ENCODE measurements around the gene SPPL2A.

SPPL2A gene

DNA sequence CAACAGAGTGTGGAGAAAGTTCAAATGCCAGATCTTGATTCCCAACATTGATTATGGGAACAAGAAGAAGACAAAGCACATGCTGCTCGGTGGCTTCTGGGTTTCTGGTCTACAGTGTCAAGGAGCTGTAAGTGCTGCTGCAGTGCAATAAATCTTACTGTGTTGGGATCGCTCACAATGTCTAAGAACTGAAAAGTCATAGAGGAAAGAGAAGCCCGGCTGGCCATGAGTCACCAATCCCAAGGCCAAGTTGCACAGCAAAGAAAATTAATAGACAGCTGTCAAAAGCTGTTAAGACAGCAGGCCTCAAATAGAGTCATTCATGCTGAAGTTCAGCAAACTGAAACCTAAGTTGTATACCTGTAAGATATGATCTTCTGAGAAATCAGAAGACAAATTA lies 33.2 kb upstream of the SPPL2A start:
- Histone ChIP-seq H3K27ac (no peak overlapping the region), H3K4me3 (no peak overlapping the region), H3K9ac (no peak overlapping the region), H3K4me1 (no peaks in the 10 kb centered on the region), H4K20me1 (no peaks in the 10 kb centered on the region), H3K9me3 (no peaks in the 10 kb centered on the region), H3K27me3 (no peaks in the 10 kb centered on the region), H3K36me3 (no peaks in the 10 kb centered on the region), H3K4me2 (no peak overlapping the region)
- no peak for TF ChIP-seq Cebpa-rat (IDR thresholded peaks at IDR 0.05)

- Histone ChIP-seq H3K9ac (no peak overlapping the region), H3K4me2 (no peak overlapping the region), H3K27me3 (no peaks in the 10 kb centered on the region), H3K4me3 (no peak overlapping the region), H3K9me3 (no peaks in the 10 kb centered on the region), H3K36me3 (no peaks in the 10 kb centered on the region), H3K27ac (no peak overlapping the region), H4K20me1 (no peaks in the 10 kb centered on the region), H3K4me1 (no peaks in the 10 kb centered on the region)
- TF ChIP-seq Cebpa-rat (IDR thresholded peaks at IDR 0.05): no peak
These were observed 32.4 kb upstream of the SPPL2A start for GRCh38 chr15:50797926-50798325.

DNA sequence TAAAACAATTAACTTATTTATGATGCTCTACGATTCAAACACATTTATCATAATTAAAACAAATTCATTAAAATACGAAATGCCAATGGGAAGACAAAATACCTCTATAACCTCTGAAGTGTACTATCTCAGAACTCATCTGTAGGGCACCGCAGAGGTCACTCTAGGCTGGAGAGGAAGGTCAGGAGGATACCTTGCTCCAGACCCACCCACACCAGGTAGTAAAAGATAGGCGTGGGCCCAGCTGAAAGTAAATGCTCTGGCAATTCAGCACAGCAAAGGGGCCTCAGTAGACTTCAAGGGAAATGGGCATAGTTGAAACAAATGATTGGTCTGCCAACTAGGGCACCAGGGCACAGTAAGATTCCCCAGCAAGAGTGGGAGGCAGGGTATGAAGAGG lies 26.0 kb upstream of the SPPL2A start:
- Histone ChIP-seq H3K4me3 (no peak overlapping the region), H3K4me1 (no peaks in the 10 kb centered on the region), H3K27me3 (no peaks in the 10 kb centered on the region), H3K9me3 (no peaks in the 10 kb centered on the region), H3K9ac (no peak overlapping the region), H3K36me3 (no peaks in the 10 kb centered on the region), H4K20me1 (no peaks in the 10 kb centered on the region), H3K4me2 (no peak overlapping the region), H3K27ac (no peak overlapping the region)
- no peak for TF ChIP-seq Cebpa-rat (IDR thresholded peaks at IDR 0.05)

- no peaks in the 10 kb centered on the region for H3K36me3 ChIP-seq
- H3K27me3 ChIP-seq: no peaks in the 10 kb centered on the region
- H3K4me1 ChIP-seq: no peaks in the 10 kb centered on the region
- no peaks in the 10 kb centered on the region for H3K9me3 ChIP-seq
- H3K4me3 ChIP-seq: no peak overlapping the region
- TF ChIP-seq Cebpa-rat (IDR thresholded peaks at IDR 0.05): no peak
- H4K20me1 ChIP-seq: no peaks in the 10 kb centered on the region
- no peak overlapping the region for H3K9ac ChIP-seq
- H3K27ac ChIP-seq: no peak overlapping the region
- no peak overlapping the region for H3K4me2 ChIP-seq
These were observed 25.4 kb upstream of the SPPL2A start for GRCh38 chr15:50790778-50791453.

DNA sequence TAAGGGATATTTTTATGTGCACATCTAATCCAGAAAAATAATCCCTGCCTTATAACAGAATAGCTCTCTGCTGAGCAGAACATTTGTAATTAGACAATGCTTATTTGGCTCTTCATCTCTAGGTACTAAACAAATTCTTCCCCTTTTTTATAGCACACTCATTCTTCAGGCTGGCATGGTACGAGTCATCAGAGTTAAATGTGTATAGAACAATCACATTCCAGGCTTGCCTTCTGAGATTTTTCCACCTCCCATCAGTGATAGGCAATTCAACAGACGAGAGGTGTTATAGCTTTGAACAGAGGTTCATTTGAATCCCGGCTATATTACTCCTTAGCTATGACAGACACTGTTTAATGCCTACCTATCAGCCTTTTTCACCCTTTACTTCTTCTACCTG lies 21.4 kb upstream of the SPPL2A start:
- Histone ChIP-seq H3K27ac (no peak overlapping the region), H3K36me3 (no peaks in the 10 kb centered on the region), H3K9ac (no peak overlapping the region), H3K27me3 (no peaks in the 10 kb centered on the region), H4K20me1 (no peaks in the 10 kb centered on the region), H3K4me3 (no peak overlapping the region), H3K9me3 (no peaks in the 10 kb centered on the region), H3K4me2 (no peak overlapping the region), H3K4me1 (no peaks in the 10 kb centered on the region)
- no peak for TF ChIP-seq Cebpa-rat (IDR thresholded peaks at IDR 0.05)

DNA sequence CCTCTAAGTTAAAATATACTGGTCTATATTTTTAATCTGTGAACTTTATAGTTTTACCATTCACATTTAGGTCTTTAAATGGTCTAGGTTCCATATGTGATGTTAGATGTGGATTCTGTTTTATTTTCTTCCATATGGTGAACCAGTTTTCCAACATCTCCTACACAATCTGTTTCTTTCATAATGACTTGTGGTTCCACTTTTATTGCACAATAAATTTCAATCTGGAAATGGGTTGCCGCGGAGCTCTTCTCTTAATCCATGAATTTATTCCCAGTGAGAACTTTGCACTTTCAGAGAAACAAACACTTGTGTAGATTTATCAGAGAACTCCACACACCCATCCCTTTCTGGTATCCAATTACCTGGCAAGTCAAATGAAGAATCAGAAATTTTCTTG lies 20.9 kb upstream of the SPPL2A start:
- Histone ChIP-seq H3K4me2 (no peak overlapping the region), H3K9me3 (no peaks in the 10 kb centered on the region), H3K36me3 (no peaks in the 10 kb centered on the region), H4K20me1 (no peaks in the 10 kb centered on the region), H3K27me3 (no peaks in the 10 kb centered on the region), H3K4me1 (no peaks in the 10 kb centered on the region), H3K9ac (no peak overlapping the region), H3K27ac (no peak overlapping the region), H3K4me3 (no peak overlapping the region)
- TF ChIP-seq Cebpa-rat (IDR thresholded peaks at IDR 0.05): no peak

- no peaks in the 10 kb centered on the region for H3K4me1 ChIP-seq
- H3K4me3 ChIP-seq: no peak overlapping the region
- H3K27me3 ChIP-seq: no peaks in the 10 kb centered on the region
- H3K9ac ChIP-seq: no peak overlapping the region
- no peaks in the 10 kb centered on the region for H3K9me3 ChIP-seq
- no peak for TF ChIP-seq Cebpa-rat (IDR thresholded peaks at IDR 0.05)
- H3K4me2 ChIP-seq: no peak overlapping the region
- H3K36me3 ChIP-seq: no peaks in the 10 kb centered on the region
- no peak overlapping the region for H3K27ac ChIP-seq
- no peaks in the 10 kb centered on the region for H4K20me1 ChIP-seq
These were observed 18.4 kb upstream of the SPPL2A start for GRCh38 chr15:50783895-50784294.

DNA sequence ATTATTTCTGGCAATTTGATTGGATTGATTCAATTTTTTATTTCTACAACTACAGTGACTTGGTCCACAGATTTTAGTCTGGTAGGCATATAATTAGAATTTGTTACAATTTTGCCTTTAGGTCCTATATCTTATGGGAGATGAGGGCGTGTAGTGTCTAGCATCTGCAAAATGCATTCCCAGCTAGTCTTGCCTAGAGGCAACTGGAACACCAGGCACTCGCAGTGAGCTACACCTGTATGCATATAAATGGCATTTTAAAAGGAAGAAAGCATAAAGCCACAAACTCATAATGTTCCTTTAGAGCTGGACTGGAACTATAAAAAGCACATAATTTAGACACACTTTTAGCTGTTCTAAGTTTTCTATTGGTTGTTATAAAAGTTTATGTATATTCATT lies 17.9 kb upstream of the SPPL2A start:
- Histone ChIP-seq H3K27ac (no peak overlapping the region), H3K9ac (no peak overlapping the region), H3K9me3 (no peaks in the 10 kb centered on the region), H4K20me1 (no peaks in the 10 kb centered on the region), H3K4me2 (no peak overlapping the region), H3K36me3 (no peaks in the 10 kb centered on the region), H3K4me3 (no peak overlapping the region), H3K4me1 (no peaks in the 10 kb centered on the region), H3K27me3 (no peaks in the 10 kb centered on the region)
- TF ChIP-seq Cebpa-rat (IDR thresholded peaks at IDR 0.05): no peak

DNA sequence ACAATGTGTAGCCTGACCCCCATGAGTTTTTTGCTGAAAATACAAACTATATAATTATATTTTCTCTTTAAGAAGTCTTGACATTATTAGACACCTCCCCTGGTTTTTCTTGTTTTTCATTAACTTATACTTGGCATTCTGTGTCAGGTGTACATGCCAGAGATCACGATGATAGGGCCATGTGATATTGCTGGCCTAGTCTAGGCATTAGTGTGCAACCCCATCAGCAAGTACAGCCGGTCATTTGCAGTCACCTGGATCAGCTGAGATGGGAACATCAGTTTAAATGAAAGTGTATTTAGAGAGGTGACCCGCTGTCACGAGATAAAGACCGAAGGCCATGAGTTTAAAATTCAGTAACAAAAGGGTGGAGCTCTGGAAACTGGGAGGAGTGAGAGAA lies 12.6 kb upstream of the SPPL2A start:
- H3K4me2 ChIP-seq: no peak overlapping the region
- H3K4me1 ChIP-seq: no peaks in the 10 kb centered on the region
- no peak overlapping the region for H3K9ac ChIP-seq
- no peak overlapping the region for H3K4me3 ChIP-seq
- H4K20me1 ChIP-seq: no peaks in the 10 kb centered on the region
- H3K36me3 ChIP-seq: no peaks in the 10 kb centered on the region
- no peaks in the 10 kb centered on the region for H3K27me3 ChIP-seq
- H3K27ac ChIP-seq: no peak overlapping the region
- no peak for TF ChIP-seq Cebpa-rat (IDR thresholded peaks at IDR 0.05)
- no peaks in the 10 kb centered on the region for H3K9me3 ChIP-seq

DNA sequence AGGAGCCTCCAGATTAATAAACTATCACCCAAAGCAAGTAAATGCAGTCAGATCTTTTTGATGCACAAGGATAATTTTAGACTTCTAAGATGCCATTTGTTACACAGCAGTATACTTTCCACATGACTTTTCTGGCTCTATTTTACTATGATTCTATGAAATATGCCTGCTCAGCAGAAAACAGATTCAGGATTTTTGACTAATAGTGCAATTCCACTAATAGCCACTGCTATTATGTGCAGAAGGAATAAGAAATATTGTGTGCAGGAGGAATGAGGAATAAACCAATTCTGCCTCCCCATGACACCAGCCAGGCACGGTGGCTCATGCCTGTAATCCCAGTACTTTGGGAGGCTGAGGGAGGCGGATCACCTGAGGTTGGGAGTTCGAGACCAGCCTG lies 11.5 kb upstream of the SPPL2A start:
- H3K27ac ChIP-seq: no peak overlapping the region
- no peaks in the 10 kb centered on the region for H3K9me3 ChIP-seq
- no peaks in the 10 kb centered on the region for H3K36me3 ChIP-seq
- no peak overlapping the region for H3K4me3 ChIP-seq
- H3K9ac ChIP-seq: no peak overlapping the region
- no peaks in the 10 kb centered on the region for H3K27me3 ChIP-seq
- H3K4me1 ChIP-seq: no peaks in the 10 kb centered on the region
- H4K20me1 ChIP-seq: no peaks in the 10 kb centered on the region
- no peak overlapping the region for H3K4me2 ChIP-seq
- no peak for TF ChIP-seq Cebpa-rat (IDR thresholded peaks at IDR 0.05)

DNA sequence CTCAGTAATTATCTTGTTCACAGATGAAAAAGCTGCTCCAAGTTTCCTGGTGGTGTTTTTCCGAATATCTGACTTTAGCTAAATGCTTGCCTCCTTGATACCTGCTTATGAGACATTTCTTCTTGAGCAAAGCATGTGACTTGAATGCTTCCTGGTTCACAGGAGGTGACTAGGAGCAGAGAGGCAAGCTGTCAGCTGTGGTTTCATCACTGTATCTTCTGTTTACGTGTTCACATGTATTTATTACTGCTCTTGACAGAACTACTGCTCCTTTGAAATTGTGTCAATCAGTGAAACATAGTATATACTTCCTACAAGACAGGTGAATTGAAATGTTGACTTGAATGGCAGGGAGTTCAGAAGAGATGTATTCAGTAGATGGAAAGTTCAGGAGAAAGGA lies 8.9 kb upstream of the SPPL2A start:
- no peak overlapping the region for H3K4me3 ChIP-seq
- H3K4me2 ChIP-seq: no peak overlapping the region
- no peak for TF ChIP-seq Cebpa-rat (IDR thresholded peaks at IDR 0.05)
- no peaks in the 10 kb centered on the region for H4K20me1 ChIP-seq
- H3K9me3 ChIP-seq: no peaks in the 10 kb centered on the region
- no peak overlapping the region for H3K9ac ChIP-seq
- no peaks in the 10 kb centered on the region for H3K27me3 ChIP-seq
- no peaks in the 10 kb centered on the region for H3K36me3 ChIP-seq
- H3K4me1 ChIP-seq: no peaks in the 10 kb centered on the region
- H3K27ac ChIP-seq: no peak overlapping the region
